Panc1 (cell line): Measurements from ENCODE around the gene TNK1.

Source experiments
- CTCF ChIP-seq: fragments of 450-650 bp; IDR thresholded peaks from 2 replicates; pipeline ENCODE4 v1.5.1; 2017; ENCODE audit warnings: mild to moderate bottlenecking
- POLR2AphosphoS5 ChIP-seq: IDR thresholded peaks from 2 replicates; pipeline ENCODE4 v1.6.1; 2012; ENCODE audit warnings: mild to moderate bottlenecking, low read depth, low read length, moderate library complexity
- SIN3A ChIP-seq: IDR thresholded peaks from 2 replicates; pipeline ENCODE4 v1.6.1; 2012; ENCODE audit warnings: low read depth, mild to moderate bottlenecking, low read length, moderate library complexity, borderline replicate concordance; ENCODE audit not compliant: insufficient read depth

- no peak for TF ChIP-seq CTCF
- no peak for TF ChIP-seq POLR2AphosphoS5
- no peak for TF ChIP-seq SIN3A
These were observed 40.7 kb upstream of the TNK1 start for GRCh38 chr17:7340179-7340578.
